KOPT-K1 (cell line): ENCODE data around the gene AMPD2.

Experiments
- H3K27ac ChIP-seq: fragments of 200-600 bp; sonication (generic); 2 replicates; pipeline ENCODE4 v1.5.1; 2016; ENCODE audit warnings: antibody characterized with exemption, mild to moderate bottlenecking, low read depth, low read length; ENCODE audit not compliant: poor library complexity, severe bottlenecking
- H3K36me3 ChIP-seq: fragments of 200-600 bp; sonication (generic); 2 replicates; pipeline ENCODE4 v1.5.1; 2017; ENCODE audit warnings: antibody characterized with exemption, mild to moderate bottlenecking, low read length, moderate library complexity; ENCODE audit not compliant: insufficient read depth
- H3K9me3 ChIP-seq: fragments of 200-600 bp; sonication (generic); 2 replicates; pipeline ENCODE4 v1.5.1; 2017; ENCODE audit warnings: antibody characterized with exemption, low read length, mild to moderate bottlenecking; ENCODE audit not compliant: insufficient read depth, poor library complexity, severe bottlenecking

AMPD2 gene

DNA sequence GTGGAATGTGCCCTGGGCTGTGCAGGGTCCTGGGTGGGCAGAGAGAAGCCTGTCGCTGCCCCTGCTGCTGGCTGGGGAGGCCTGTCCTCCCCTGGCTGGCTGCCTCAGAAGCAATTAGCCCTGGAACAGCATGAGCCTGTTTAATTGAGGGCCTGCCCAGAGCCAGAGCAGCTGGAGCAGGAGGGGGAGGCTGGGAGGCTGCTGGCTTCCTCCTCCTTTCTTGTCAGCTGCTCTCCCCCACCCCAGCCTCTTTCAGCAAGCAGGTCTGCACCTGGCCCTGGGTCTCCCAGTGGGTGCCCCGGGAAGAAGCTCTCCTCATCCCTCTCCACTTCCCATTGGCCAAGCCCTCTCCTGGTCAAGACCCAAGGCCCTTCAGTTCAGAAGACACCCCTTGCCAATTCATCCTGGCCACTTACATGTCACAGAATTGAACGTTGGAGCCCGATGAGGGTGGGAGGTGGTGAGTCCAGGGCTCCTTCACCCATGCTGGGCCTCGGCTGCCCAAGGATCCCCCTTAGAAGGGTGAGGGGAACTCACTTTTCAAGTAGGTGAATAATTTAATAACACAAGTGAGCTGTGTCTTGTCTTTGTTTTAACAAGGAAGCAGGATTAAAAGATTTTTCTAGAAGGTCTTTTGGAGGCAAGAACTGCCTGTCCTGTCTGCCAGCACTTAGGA lies 13.2 kb downstream of the AMPD2 start:
- no peak overlapping the region for H3K27ac ChIP-seq
- peaks cover 47% of the 10 kb centered on the region for H3K36me3 ChIP-seq
- H3K9me3 ChIP-seq = no peaks in the 10 kb centered on the region

DNA sequence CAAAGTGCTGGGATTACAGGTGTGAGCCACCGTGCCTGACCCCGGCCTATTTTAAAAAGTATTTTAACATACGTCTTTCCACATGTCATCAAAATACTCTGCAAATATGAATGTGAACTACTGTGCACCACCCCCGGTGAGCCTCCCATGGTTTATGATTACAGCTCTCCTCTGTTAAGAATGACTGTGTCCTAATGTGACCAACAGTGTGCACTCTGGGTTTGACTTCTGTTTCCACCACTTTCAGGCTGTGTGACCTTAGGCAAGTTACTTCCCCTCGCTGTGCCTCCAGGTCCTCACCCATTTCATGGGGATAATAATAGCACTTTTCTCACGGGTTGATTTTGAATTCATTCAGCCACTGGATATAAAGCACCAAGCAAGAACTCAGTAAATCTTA lies 14.7 kb downstream of the AMPD2 start:
- Histone ChIP-seq H3K9me3 (no peaks in the 10 kb centered on the region), H3K36me3 (peaks cover 32% of the 10 kb centered on the region), H3K27ac (no peak overlapping the region)

- Histone ChIP-seq H3K9me3 (no peaks in the 10 kb centered on the region), H3K27ac (no peak overlapping the region), H3K36me3 (peaks cover 24% of the 10 kb centered on the region)
Observed at GRCh38 chr1:109634771-109635750, 15.4 kb downstream of the AMPD2 start.

DNA sequence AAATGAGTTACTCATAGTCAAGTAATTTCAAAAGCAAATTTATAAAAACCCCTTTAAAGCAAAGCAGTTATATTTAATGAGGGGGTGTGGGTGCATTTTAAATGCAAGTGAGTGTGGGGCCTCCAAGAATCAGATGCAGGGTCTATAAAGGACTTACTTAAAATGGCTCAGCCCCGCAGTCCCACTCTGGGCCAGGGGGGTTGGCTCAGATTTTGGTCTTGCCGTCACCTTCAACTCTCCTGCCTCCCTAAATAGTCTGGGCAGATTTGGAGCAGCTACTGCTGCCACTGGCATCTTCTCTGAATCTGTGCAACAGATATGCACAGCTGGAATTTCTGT lies 16.2 kb downstream of the AMPD2 start:
- Histone ChIP-seq H3K9me3 (no peaks in the 10 kb centered on the region), H3K36me3 (peaks cover 18% of the 10 kb centered on the region), H3K27ac (no peak overlapping the region)

GRCh38 chr1:109636201-109636952 lies 16.7 kb downstream of the AMPD2 start:
- H3K27ac ChIP-seq = no peak overlapping the region
- no peaks in the 10 kb centered on the region for H3K9me3 ChIP-seq
- peaks cover 13% of the 10 kb centered on the region for H3K36me3 ChIP-seq

GRCh38 chr1:109637446-109637845 lies 17.8 kb downstream of the AMPD2 start:
- Histone ChIP-seq H3K36me3 (peaks cover 2% of the 10 kb centered on the region), H3K27ac (no peak overlapping the region), H3K9me3 (no peaks in the 10 kb centered on the region)

- Histone ChIP-seq H3K36me3 (no peaks in the 10 kb centered on the region), H3K27ac (no peak overlapping the region)
Observed at GRCh38 chr1:109639063-109639840, 19.6 kb downstream of the AMPD2 start.

GRCh38 chr1:109639841-109640184 lies 20.2 kb downstream of the AMPD2 start:
- no peak overlapping the region for H3K27ac ChIP-seq
- no peaks in the 10 kb centered on the region for H3K36me3 ChIP-seq
- H3K9me3 ChIP-seq = no peaks in the 10 kb centered on the region

More at GRCh38 chr1:109639063-109639840, 19.6 kb downstream of the AMPD2 start:
- H3K9me3 ChIP-seq = no peaks in the 10 kb centered on the region

GRCh38 chr1:109640285-109640865 lies 20.7 kb downstream of the AMPD2 start:
- no peaks in the 10 kb centered on the region for H3K9me3 ChIP-seq
- no peak overlapping the region for H3K27ac ChIP-seq
- no peaks in the 10 kb centered on the region for H3K36me3 ChIP-seq

- H3K36me3 ChIP-seq = no peaks in the 10 kb centered on the region
- H3K27ac ChIP-seq = no peak overlapping the region
- no peaks in the 10 kb centered on the region for H3K9me3 ChIP-seq
Observed at GRCh38 chr1:109641078-109641740, 21.6 kb downstream of the AMPD2 start.

GRCh38 chr1:109641861-109642260 lies 22.2 kb downstream of the AMPD2 start:
- Histone ChIP-seq H3K9me3 (no peaks in the 10 kb centered on the region), H3K27ac (no peak overlapping the region), H3K36me3 (no peaks in the 10 kb centered on the region)

DNA sequence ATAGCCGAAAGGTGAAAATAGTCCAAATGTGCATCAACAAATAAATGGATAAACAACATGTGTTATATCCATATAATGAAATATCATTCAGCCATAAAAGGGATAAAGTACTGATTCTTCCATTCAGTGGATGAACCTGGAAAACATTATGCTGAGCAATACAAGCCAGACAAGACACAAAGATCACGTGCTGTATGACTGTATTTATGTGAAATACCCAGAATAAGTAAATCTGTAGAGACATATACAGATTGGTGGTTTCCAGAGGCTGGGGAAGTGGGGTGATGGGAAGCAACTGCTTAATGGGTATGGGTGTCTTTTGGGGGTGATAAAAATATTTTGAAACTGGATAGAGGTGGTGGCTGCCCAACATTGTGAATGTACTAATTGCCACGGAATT lies 23.0 kb downstream of the AMPD2 start:
- Histone ChIP-seq H3K27ac (no peak overlapping the region), H3K36me3 (no peaks in the 10 kb centered on the region), H3K9me3 (no peaks in the 10 kb centered on the region)

DNA sequence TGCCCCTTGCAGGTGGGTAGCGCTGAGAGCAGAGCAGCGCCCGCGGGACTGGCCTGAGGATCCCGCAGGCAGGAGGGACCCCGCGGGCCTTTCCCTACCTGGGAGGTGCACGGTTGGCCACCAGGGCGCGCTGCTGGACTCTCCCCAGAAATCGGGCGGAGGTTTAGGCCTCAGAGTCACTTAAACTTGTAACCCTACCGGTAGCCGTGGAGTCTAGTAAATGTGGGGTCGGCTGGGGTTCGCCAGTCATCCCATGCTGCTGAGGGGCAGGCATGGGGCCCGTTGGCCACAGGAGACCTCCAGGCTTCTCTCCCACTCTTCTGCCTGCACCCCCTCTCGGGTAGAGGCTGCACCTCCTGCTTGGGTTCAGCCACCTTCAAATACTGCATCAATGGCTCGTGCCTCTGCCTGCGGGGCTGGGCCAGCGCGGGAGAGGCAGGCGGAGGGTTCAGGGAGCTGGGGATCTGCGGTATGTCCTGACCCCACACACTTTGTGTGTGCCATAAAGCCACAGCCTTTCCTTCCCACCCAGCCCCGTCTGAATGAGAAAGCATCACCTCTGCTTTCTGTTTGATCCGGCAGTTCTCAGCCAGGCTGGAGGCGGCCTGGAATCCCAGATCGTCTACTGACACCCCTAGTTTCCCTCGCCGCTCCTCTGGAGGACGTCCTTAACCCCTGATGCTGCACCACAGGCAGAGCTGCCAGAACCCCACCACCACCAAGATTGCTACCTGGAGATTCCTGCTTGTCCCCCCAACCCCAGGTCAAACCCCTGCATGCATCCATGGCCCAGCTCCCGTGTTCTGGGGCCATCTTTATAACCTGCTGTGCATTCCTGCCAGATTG lies 24.0 kb downstream of the AMPD2 start:
- H3K36me3 ChIP-seq = no peaks in the 10 kb centered on the region
- no peaks in the 10 kb centered on the region for H3K9me3 ChIP-seq
- no peak overlapping the region for H3K27ac ChIP-seq
